H9 (cell line): Measurements from ENCODE around the gene SHLD2. TPM values are rescaled to one million over a fixed set of nuclear protein-coding genes. Genes with fewer than 3 reads are reported as not detected.

ENCODE experiments used
- DNase-seq: peaks from one replicate; pipeline ENCODE4 v3.0.0-alpha.2; 2017
- H2AFZ ChIP-seq: one replicate; pipeline ENCODE4 v1.6.1; 2013; ENCODE audit warnings: mild to moderate bottlenecking, low read length, control low read depth, moderate library complexity
- H2AK5ac ChIP-seq: 2 replicates; pipeline ENCODE4 v1.6.1; 2013; ENCODE audit warnings: low read length, control low read depth, mixed read lengths; ENCODE audit not compliant: insufficient read length
- H2BK120ac ChIP-seq: one replicate; pipeline ENCODE4 v1.6.1; 2013; ENCODE audit warnings: low read depth, mild to moderate bottlenecking, low read length, control low read depth, inconsistent platforms; ENCODE audit not compliant: poor library complexity, severe bottlenecking
- H2BK12ac ChIP-seq: 2 replicates; pipeline ENCODE4 v1.6.1; 2013; ENCODE audit warnings: low read length, control low read depth, mixed read lengths, low read depth; ENCODE audit not compliant: insufficient read length
- H2BK15ac ChIP-seq: 2 replicates; pipeline ENCODE4 v1.6.1; 2013; ENCODE audit warnings: low read depth, low read length, control low read depth
- H2BK20ac ChIP-seq: one replicate; pipeline ENCODE4 v1.6.1; 2013; ENCODE audit warnings: low read depth, mild to moderate bottlenecking, low read length, control low read depth, inconsistent platforms; ENCODE audit not compliant: poor library complexity, severe bottlenecking
- H2BK5ac ChIP-seq: 2 replicates; pipeline ENCODE4 v1.6.1; 2013; ENCODE audit warnings: low read length, control low read depth, mixed read lengths; ENCODE audit not compliant: insufficient read length
- H3K14ac ChIP-seq: 2 replicates; pipeline ENCODE4 v1.6.1; 2013; ENCODE audit warnings: low read length, control low read depth; ENCODE audit not compliant: insufficient read depth
- H3K18ac ChIP-seq: 2 replicates; pipeline ENCODE4 v1.6.1; 2013; ENCODE audit warnings: low read depth, mild to moderate bottlenecking, mixed read lengths, low read length, control low read depth; ENCODE audit not compliant: insufficient read length
- H3K23ac ChIP-seq: 2 replicates; pipeline ENCODE4 v1.6.1; 2013; ENCODE audit warnings: low read length, control low read depth, mixed read lengths, low read depth; ENCODE audit not compliant: insufficient read length
- H3K23me2 ChIP-seq: 2 replicates; pipeline ENCODE4 v1.6.1; 2013; ENCODE audit warnings: low read depth, mild to moderate bottlenecking, mixed read lengths, low read length, control low read depth; ENCODE audit not compliant: insufficient read length, poor library complexity, severe bottlenecking
- H3K27ac ChIP-seq: 2 replicates; pipeline ENCODE4 v1.5.1; 2013; ENCODE audit warnings: low read length, control low read depth, mixed read lengths, low read depth; ENCODE audit not compliant: insufficient read length
- H3K27me3 ChIP-seq: 2 replicates; pipeline ENCODE4 v1.6.1; 2013; ENCODE audit warnings: low read length, control low read depth, inconsistent platforms; ENCODE audit not compliant: insufficient read depth
- H3K4ac ChIP-seq: 2 replicates; pipeline ENCODE4 v1.6.1; 2013; ENCODE audit warnings: low read depth, mild to moderate bottlenecking, control low read depth, inconsistent platforms, low read length, moderate library complexity
- H3K4me1 ChIP-seq: 2 replicates; pipeline ENCODE4 v1.6.1; 2013; ENCODE audit warnings: low read length, control low read depth, inconsistent platforms; ENCODE audit not compliant: insufficient read depth
- H3K4me2 ChIP-seq: 2 replicates; pipeline ENCODE4 v1.6.1; 2013; ENCODE audit warnings: low read length, control low read depth, mixed read lengths; ENCODE audit not compliant: insufficient read length, insufficient read depth
- H3K56ac ChIP-seq: 2 replicates; pipeline ENCODE4 v1.6.1; 2013; ENCODE audit warnings: low read depth, mild to moderate bottlenecking, mixed read lengths, low read length, control low read depth; ENCODE audit not compliant: insufficient read length
- H3K79me1 ChIP-seq: 2 replicates; pipeline ENCODE4 v1.6.1; 2013; ENCODE audit warnings: low read depth, mild to moderate bottlenecking, moderate library complexity, low read length, control low read depth, inconsistent platforms; ENCODE audit not compliant: insufficient read depth, poor library complexity, severe bottlenecking
- H3K79me2 ChIP-seq: 2 replicates; pipeline ENCODE4 v1.6.1; 2013; ENCODE audit warnings: low read length, control low read depth, inconsistent platforms; ENCODE audit not compliant: insufficient read depth
- H3K9ac ChIP-seq: 2 replicates; pipeline ENCODE4 v1.6.1; 2013; ENCODE audit warnings: low read length, control low read depth, mixed read lengths; ENCODE audit not compliant: insufficient read length; ENCODE audit errors: extremely low read depth
- H3K9me3 ChIP-seq: one replicate; pipeline ENCODE4 v1.6.1; 2013; ENCODE audit warnings: low read depth, low read length, inconsistent platforms; ENCODE audit not compliant: control insufficient read depth
- H3T11ph ChIP-seq: one replicate; pipeline ENCODE4 v1.6.1; 2013; ENCODE audit warnings: mild to moderate bottlenecking, low read length, control low read depth, inconsistent platforms
- H4K20me1 ChIP-seq: one replicate; pipeline ENCODE4 v1.6.1; 2013; ENCODE audit not compliant: control insufficient read depth, insufficient read length, insufficient read depth
- H4K5ac ChIP-seq: 2 replicates; pipeline ENCODE4 v1.6.1; 2013; ENCODE audit warnings: low read depth, mild to moderate bottlenecking, mixed read lengths, low read length, control low read depth; ENCODE audit not compliant: insufficient read length
- H4K8ac ChIP-seq: replicated peaks from 2 replicates; pipeline ENCODE4 v1.6.1; 2013; ENCODE audit warnings: low read length, control low read depth, mixed read lengths, low read depth; ENCODE audit not compliant: insufficient read length
- H4K91ac ChIP-seq: 2 replicates; pipeline ENCODE4 v1.6.1; 2013; ENCODE audit warnings: low read depth, mild to moderate bottlenecking, moderate library complexity, mixed read lengths, low read length, control low read depth; ENCODE audit not compliant: insufficient read length
- H3K27ac Mint-ChIP-seq, 3 experiments: 2 replicates in 2 of 3; 3 replicates in 1 of 3; pipeline ENCODE4 v1.8.0; 2020 to 2021; ENCODE audit warnings: mixed read lengths in 3 of 3, mild to moderate bottlenecking in 1 of 3, moderate library complexity in 1 of 3
- H3K27me3 Mint-ChIP-seq: 2 replicates; pipeline ENCODE4 v1.8.0; 2021; ENCODE audit warnings: low read depth, mild to moderate bottlenecking, moderate library complexity, mixed read lengths
- H3K36me3 Mint-ChIP-seq, 3 experiments: 2 replicates in 2 of 3; 3 replicates in 1 of 3; pipeline ENCODE4 v1.8.0; 2020 to 2021; ENCODE audit warnings: low read depth in 3 of 3, mixed read lengths in 3 of 3; ENCODE audit not compliant: insufficient read depth in 1 of 3
- H3K4me1 Mint-ChIP-seq, 2 experiments: 2 replicates each; pipeline ENCODE4 v1.8.0; 2020; ENCODE audit warnings: mixed read lengths in 2 of 2
- H3K4me3 Mint-ChIP-seq, 2 experiments: 2 replicates in 1 of 2; 3 replicates in 1 of 2; pipeline ENCODE4 v1.8.0; 2020 to 2021; ENCODE audit warnings: mild to moderate bottlenecking in 2 of 2, mixed read lengths in 2 of 2, moderate library complexity in 1 of 2
- H3K9me3 Mint-ChIP-seq, 2 experiments: 2 replicates in 1 of 2; 3 replicates in 1 of 2; pipeline ENCODE4 v1.8.0; 2020; ENCODE audit warnings: mild to moderate bottlenecking in 2 of 2, mixed read lengths in 2 of 2, moderate library complexity in 1 of 2
- WGBS: extraction: QIAGEN DNeasy Blood & Tissue Kit; methylation state at CpG from one replicate; pipeline ENCODE4 v1.1.7; 2013; ENCODE audit warnings: missing lambda C conversion rate, low lambda C conversion rate, mixed read lengths; ENCODE audit not compliant: insufficient read length; ENCODE audit errors: extremely low coverage; 5-methylcytosine and 5-hydroxymethylcytosine counted together
- total RNA-seq: library from RNA; stranded (reverse); gene quantifications from 2 replicates; pipeline ENCODE4 v1.2.1, GENCODE V29; 2021
- TF ChIP-seq, protein P1 (sequence below): fragments of 200-600 bp; sonication (generic); conservative IDR thresholded peaks from 3 replicates; pipeline ENCODE4 v1.8.0; 2021; ENCODE audit warnings: antibody characterized with exemption, mild to moderate bottlenecking

Gene SHLD2
- total RNA-seq, 1 experiment from 2014 or later = 27.8 TPM

DNA sequence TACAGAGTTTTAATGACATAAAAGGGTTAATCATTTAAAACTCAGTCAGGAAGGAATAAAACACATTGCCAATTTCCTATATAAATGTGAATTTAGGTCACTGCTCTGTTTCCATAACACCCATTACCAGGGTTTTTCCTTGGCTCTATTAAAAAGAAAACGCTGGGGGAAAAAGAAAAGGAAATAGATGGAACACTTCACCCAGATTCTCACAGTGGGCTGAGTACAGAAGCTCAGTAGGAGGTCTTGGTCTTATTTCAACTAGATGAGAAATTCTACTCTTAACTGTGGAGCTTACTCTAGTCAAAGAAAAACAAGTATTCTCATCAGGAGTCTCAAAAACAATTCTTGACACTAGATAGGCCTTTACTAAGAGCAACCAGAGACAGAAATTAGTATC, 36.8 kb upstream of the SHLD2 start:
- H3K4me3 Mint-ChIP-seq = no peak overlapping the region
- no peak overlapping the region for H3K4me2 ChIP-seq
- no peak overlapping the region for H4K91ac ChIP-seq
- WGBS = no CpG with 5 or more reads among the region's 1 CpG
- H3K4me1 Mint-ChIP-seq = no peaks in the 10 kb centered on the region
- H4K20me1 ChIP-seq = no peaks in the 10 kb centered on the region
- H2AK5ac ChIP-seq = no peak overlapping the region
- H3K14ac ChIP-seq = no peak overlapping the region
- no peaks in the 10 kb centered on the region for H3K27me3 ChIP-seq
- no peaks in the 10 kb centered on the region for H3K9me3 Mint-ChIP-seq
- H2BK5ac ChIP-seq = no peak overlapping the region
- DNase-seq = no peak
- H2BK12ac ChIP-seq = no peak overlapping the region
- H2BK15ac ChIP-seq = no peak overlapping the region
- H3K4me1 ChIP-seq = no peaks in the 10 kb centered on the region
- no peak overlapping the region for H2BK120ac ChIP-seq
- H3K79me2 ChIP-seq = no peaks in the 10 kb centered on the region
- H3K23me2 ChIP-seq = no peaks in the 10 kb centered on the region
- no peak overlapping the region for H3K56ac ChIP-seq
- H3K36me3 Mint-ChIP-seq = peaks cover 23 to 64% (median 48%) of the 10 kb centered on the region in 3 experiments
- H3K23ac ChIP-seq = no peak overlapping the region
- no peaks in the 10 kb centered on the region for H3K79me1 ChIP-seq
- no peak overlapping the region for H3K18ac ChIP-seq
- H3K27ac ChIP-seq = no peak overlapping the region
- H4K8ac ChIP-seq = no peak overlapping the region
- no peak overlapping the region for H3K9ac ChIP-seq
- no peak overlapping the region for H3K4ac ChIP-seq
- no peak overlapping the region for H2AFZ ChIP-seq
- TF ChIP-seq, protein P1, sequence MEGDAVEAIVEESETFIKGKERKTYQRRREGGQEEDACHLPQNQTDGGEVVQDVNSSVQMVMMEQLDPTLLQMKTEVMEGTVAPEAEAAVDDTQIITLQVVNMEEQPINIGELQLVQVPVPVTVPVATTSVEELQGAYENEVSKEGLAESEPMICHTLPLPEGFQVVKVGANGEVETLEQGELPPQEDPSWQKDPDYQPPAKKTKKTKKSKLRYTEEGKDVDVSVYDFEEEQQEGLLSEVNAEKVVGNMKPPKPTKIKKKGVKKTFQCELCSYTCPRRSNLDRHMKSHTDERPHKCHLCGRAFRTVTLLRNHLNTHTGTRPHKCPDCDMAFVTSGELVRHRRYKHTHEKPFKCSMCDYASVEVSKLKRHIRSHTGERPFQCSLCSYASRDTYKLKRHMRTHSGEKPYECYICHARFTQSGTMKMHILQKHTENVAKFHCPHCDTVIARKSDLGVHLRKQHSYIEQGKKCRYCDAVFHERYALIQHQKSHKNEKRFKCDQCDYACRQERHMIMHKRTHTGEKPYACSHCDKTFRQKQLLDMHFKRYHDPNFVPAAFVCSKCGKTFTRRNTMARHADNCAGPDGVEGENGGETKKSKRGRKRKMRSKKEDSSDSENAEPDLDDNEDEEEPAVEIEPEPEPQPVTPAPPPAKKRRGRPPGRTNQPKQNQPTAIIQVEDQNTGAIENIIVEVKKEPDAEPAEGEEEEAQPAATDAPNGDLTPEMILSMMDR = no peak
- H4K5ac ChIP-seq = no peak overlapping the region
- H2BK20ac ChIP-seq = no peak overlapping the region
- H3K9me3 ChIP-seq = no peaks in the 10 kb centered on the region
- H3K27ac Mint-ChIP-seq = no peak overlapping the region
- H3T11ph ChIP-seq = no peak overlapping the region
- H3K27me3 Mint-ChIP-seq = no peaks in the 10 kb centered on the region
